Activated gamma-delta T cell treated with anti-CD3 and anti-CD28 coated beads, Interleukin-2, amount 50 U/mL, for 16 hours (primary cell): ENCODE data around the gene CBLN3.
"Not testable (repeated sequence)": the region's sequence is repeated elsewhere in the genome, so short reads cannot be mapped to it uniquely, and the experiment has no call there.

Experiments
- DNase-seq: peaks from one replicate; pipeline ENCODE4 v3.0.0-alpha.2; 2020; ENCODE audit warnings: low read depth

CBLN3 gene

DNA sequence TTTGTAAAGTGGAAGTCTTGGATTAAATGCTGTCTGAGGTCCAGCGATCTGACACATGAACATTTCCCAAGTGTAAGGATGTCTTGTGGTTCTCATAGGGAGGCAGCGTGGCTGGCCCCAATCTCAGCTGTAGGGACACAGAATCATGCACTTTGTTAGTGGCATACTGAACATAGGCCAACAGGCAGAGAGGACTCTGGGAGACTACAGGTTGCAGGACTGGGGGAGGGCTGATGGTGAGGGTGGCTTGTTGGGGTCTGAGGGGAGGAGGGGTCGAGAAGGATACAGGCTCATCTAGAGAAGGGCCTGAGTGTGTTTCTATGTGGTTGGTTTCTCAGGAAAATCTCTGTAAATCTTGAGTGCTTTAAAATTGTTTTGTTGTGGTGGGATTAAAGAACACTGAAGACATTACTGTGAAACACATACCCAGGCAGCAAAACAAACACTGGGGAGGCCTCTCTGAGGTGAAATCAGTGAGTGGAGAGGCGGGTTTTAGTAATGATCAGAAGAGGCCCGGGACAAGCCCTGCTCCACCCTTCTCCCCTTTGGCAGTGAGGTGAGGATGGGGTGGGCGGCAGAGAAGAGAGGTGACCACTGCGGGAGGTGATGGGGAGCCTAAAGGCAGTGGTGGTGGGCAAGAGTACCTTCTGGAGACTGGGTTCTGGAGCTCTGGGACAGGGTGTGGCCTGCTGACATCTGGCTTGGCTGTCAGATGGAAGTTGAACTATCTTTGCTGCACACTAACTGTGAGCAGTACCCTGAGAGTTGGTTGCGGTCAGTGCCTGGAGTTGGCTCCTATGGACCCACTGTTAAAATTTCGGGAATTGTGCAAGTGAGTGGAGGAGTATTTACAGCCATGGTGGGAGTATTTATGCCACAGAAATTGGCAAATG, 27.4 kb downstream of the CBLN3 start:
- no peak for DNase-seq

DNA sequence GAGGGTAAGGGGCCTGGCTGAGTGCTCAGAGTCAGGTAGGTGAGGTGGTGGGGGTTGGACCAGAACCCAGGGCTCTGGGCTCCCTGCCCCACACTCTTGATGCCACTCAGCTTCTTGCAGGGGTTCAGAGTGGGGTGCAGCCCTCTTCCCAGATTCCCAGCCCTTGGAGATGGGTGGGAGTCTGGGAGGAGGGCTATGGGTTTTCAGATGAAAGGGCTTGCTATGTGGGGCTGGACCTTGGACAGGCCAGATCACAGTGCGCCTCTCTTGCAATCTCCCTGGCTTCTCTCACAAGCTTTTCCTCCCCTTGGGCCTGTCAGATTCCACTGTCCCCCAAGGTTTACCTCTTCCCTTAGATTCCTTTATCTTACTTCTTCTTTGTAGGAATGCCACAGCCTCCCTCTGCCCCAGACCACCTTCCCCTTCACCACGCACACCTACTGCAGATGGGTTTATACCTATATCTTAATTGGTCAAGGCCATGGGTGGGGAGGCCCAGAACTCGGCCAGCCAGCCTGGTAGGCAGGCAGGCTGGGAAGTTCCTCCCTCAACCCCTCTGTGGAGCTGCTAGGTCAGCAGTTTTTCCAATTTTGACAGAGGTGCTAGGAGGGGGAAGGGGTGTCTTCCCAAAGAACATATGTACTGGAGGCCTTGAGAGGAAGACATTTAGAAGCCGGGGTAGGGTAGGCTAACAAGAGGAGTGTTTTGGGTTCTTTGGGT, 29.3 kb downstream of the CBLN3 start:
- no peak for DNase-seq

DNA sequence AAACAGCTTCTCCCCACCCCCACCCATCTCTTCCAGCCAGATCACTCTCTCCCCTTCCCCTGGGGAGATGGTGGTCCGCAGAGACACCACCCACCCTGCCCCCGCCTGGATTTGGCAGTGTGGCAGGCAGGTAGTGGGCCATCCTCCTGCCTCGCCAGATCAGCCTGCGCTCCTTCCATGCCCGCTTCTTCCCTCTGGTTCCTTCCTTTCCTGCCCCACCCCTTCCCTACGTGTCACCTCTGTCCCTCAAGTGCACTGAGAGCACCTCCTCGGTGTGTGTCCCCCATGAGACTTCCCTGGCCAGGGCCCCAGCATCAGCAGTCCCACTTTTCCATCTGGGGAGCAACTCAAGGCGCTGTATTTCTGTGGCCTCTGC, 30.0 kb downstream of the CBLN3 start:
- no peak for DNase-seq

DNA sequence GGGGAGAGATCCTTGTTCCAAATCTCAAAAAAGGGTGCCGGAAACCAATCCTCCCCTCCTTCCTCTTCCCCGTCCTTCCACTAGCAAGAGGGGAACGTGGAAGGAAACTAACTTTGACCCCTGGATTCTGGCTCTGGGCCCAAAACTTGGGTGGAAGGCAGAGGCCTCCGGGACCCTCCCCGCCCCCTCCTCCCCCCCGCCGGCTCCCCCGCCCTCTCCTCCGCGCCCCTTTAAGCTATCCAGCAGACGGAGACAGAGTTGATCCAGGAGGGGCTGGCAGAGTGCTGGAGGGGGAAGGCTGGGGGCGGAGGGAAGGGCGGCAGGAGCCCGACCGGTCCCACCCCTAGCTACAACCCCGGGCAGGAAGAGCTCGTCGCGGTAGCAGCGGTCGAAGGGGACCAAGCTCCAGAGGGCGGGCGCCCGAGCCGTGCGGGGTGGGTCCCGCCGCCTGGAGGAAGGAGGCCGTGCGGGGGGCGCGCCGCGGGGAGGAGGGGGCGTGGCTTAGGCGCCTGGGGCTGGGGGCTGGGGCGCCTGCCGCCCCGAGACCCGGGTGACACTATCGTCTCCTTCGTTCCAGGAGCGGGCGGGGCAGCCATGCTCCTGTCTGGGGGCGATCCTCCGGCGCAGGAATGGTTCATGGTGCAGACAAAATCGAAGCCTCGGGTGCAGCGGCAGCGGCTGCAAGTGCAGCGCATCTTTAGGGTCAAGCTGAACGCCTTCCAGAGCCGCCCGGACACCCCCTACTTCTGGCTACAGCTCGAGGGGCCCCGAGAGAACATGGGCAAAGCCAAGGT, 30.6 kb downstream of the CBLN3 start, which contains the start of gene NYNRIN:
Gene NYNRIN, plus strand, starts transcription at position 351 of the 794 bp plus-strand sequence. Its CDS starts 244 bp downstream, at position 595.
- no peak for DNase-seq

DNA sequence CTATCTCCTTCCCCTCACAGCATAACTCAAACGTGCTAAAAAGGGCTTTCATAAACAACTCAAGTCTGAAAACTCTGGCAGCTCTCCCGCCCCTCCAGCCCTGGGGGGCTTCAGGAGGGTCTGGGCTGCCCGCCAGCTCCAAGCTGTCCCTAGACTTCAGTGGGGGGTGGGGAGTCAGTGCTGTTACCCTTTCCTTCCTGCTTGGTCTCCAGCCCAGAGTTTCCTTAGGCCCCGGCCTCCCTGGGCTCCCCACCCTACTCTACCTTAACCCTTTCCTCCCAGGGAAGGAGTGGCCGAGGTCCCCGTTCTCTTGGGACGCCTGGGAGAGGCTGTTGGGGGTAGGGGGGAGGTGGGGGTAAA, 31.2 kb downstream of the CBLN3 start:
- DNase-seq = no peak

DNA sequence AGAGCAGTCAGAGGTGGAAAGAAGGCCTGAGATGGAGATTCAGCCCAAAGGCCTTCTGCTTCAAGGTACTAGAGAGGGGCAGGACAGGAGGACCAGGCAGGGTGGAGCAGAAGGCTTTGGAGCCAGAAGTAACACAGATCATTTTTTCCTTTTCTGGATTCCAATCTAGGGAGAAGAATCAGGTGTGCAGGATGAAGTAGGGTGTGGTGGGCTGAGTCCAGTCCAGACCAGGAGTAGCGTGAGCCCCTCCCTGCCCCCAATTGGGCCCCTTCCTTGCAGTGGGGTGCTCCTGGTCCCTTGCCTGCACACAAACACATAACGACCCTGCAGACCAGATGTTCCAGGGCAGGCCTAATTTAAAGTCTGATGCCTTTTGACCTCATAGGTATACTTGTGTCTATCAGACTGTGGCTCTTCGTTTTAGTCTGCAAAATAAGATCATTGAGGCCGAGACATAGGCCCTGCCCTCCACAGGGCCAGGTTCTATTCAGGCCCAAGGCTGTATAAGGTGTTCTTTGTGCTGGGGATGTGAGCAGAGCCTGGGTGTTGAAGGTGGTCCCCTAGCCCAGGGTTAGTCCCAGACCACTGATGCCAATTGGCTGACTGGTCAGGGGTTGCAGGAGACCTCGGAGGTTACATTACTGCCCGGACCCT, 31.7 kb downstream of the CBLN3 start:
- no peak for DNase-seq

DNA sequence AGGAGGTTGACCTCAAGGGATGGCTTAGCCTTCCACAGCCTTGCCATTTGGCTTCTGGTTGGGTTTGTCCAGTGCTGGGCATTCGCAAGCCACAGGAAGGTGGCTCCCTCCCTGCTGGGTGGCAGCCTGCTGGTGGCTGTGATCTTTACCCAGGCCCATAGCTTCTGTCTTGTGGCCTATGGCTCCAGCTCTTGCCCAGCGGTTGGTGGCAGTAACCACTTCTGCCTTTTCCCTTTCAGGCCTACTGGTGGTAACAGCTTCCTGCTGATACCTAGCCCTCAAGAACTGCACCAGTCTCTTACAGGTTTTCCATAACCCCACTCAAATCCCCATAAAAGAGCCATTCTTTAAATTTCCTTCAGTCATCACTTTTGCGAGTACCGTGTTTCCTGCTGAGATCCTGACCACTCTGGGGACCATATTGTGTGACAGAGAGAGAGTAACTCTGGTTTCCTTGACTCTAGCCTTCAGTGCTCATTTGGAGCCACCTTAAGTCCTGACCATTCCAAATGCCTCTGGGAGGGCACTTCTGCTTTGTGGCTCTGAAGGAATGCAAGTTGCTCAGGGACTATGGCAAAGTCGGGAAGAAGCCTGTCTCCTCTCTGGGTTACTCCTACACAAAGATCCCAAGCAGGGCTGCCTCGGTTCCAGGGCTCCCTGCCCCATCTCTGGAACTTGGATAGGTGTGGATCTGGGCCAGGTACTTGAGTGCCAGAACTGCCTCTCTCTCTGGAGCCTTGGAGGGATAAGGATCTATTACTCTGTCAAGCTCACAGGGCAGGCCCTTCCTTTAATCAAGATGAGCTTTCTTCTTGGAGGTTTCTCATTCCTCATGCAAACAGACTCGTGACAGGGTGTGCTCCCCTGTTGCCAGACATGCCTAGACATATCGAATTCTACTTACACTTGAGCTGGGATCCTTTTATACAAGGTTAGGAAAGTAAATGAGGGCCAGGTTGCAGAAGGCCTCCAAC, 33.6 kb downstream of the CBLN3 start:
- DNase-seq = no peak

DNA sequence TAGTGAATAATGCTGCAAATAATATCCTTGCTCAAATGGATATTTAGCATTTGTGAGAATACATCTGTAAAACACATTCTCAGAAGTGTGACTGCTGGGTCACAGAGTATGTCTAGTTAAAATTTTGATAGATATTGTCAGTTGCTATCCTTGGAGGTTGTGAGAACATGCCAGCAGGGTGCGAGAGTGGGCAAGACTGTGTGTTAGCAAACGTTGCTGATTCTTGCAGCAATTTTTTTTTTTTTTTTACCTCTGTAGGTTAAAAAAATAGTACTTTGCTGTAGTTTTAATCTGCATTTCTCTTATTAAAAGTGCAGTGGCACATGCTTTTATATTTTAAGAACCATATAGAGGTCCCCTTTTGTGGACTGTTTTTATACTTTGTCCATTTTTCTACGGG, 35.2 kb downstream of the CBLN3 start:
- no peak for DNase-seq

DNA sequence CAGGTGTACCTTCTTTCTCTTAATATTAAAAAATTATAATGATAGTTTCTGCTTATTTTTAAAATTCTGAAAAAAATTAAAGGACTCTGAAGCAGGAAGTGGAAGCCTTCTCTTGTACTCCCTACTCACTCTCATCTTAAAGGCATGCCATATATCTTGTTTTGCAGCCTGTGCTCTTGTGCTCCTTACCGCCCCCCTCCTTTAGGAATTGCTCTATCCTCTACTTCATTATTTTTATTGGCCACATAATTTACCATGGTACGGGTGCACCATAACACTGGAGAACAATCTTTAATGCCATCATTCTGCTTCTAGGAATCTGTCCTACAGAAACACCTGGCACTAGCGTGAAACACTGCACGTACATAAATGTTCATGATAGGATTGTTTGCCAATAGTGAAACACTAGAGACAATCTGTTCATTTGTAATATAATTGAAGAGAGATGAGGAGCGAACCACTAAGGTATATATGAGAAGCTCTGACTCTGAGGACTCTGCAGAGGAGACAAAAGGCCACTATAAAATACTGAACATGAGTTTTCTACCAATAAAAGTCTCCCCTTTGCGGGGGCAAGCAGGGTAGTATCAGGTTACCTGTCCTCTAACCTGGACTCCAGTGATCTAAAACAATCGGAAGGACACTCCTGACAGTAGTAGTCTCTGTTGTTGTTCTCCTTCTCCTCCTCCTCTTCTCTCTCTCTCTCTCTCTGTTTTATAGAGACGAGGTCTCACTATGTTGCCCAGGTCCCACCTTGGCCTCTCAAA, 37.0 kb downstream of the CBLN3 start:
- DNase-seq = no peak

DNA sequence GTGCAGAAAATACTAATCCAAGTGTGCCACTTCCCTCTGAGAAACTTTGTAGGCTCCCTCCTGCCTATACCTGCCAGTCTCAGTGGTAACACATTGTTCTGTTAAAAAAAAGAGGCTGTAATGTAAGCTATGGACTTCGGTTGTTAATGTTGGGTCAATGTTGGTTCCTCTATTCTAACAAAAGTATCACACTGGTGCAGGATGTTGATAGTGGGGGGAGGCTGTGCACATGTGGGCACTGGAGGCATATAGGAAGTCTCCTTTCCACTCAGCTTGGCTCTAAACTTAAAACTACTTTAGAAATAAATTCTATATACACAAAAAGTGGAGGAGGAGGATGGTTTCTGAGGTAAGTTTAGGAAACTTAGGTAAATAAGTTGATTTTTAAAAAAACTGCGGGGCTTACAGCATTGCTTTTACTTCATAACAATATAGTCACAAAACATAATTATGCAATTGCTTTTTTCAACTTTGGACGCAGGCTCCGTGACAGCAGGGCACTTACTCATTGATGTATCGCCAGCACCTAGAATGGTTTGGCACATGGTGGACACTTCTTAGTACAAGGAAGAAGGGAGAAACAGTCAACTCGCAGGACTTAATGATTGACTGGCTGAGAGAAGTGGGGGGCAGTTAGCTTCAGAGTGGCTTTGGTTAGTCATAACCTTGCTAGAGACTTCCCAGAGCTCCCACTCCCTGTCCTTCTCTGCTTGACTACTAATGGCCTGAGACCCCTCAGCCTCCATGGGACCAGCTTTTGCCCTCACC, 38.6 kb downstream of the CBLN3 start:
- DNase-seq = no peak

DNA sequence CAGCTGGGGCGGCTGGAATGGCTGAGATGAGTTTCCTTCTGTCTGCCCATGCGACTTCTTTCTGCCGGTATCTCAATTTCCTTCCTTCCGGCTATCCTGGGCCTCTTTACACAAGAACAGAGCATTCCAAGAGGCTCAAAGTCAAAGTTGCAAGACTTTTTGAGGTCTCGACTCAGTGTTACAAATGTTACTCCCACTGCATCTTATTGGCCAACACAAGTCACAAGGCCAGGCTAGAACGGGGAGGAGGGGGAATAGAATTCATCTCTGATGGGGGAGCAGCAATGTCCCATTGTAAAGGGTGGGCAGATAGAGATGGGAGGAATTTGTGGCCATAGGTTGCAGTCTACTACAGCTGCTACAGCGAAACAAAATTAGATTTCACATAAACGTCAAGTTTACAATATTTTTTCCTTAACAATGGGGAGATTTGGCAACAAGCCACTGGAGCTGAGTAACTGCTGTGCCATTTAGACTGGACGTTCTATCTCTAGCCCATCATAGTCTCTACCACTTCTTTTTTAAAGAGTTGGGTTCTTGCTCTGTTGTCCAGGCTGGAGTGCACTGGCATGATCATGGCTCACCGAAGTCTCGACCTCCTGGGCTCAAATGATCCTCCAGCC, 40.1 kb downstream of the CBLN3 start:
- DNase-seq = no peak

DNA sequence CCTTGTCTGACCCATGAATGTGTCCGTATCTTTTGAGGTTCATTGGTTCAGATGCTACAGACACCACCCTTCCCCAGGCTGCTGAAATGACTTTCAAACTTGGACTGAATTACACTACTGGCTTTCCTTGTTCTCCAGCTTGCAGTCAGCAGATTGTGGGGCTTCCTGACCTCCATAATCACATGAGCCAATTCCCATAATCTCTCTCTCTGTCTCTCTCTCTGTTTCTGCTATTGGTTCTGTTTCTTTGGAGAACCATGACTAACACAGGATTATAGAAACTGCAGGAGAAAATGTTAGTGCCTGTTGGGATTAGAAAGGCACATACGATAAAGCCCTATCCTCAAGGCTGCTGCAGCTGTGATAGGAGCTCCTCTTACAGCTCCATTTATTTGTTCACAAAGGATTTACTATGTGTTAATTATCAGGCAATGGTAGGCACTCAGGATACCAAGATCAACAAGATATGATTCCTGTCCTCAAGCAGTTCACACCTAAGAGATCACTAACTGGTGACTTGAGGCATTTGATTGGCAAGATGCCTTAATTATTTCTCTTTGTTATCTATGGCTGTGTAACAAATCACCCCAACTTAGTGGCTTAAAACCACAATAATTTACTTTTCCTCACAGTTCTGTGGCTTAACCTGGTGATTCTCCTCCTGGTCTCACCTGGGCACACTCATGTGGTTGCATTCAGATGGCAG, 40.8 kb downstream of the CBLN3 start:
- no peak for DNase-seq

DNA sequence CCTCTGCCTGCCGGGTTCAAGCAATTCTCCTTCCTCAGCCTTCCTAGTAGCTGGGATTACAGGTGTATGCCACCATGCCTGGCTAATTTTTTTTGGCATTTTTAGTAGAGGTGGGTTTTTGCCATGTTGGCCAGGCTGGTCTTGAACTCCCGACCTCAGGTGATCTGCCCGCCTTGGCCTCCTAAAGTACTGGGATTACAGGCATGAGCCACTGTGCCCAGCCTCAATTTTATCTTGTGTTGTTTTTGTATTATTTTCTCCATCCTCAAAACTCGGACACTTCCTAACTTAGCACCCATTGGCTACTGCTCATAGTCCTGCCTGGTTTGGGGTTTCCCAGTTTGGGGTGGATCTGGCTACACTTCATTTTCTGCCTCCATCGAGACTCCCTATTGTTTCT, 41.9 kb downstream of the CBLN3 start:
- not testable (repeated sequence) for DNase-seq

DNA sequence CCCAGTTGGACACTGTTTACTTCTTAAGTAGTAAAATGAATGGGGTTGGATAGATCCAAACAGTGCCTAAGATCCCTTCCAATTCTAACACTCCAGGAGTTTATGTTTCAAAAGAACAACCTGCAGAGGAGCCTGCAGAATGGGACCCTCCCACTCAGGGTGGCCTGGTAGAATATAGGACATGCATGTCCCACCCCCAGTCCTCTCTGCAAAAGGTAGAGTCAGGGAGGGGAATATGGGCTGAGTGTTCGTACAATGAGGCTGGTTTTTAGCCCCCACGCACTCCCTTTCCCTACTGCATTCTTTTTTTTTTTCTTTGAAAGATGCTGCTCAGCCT, 42.5 kb downstream of the CBLN3 start:
- DNase-seq = no peak

DNA sequence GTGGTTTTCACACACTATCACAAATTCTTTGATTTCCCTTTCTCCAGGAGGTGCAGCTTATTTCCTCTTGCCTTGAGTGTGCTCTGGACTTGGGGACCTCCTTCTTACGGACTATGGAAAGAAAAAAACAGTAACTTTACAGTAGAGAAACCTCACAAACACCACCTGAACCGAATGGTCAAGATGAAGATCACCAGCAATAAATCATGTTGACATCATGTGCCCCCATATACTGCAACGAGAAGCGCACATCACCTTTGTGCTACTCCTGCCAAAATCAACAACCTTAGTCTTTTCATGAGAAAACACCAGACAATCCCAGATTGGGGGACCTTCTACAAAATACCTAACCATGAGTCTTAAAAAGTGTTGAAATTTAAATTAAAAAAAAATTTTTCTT, 43.9 kb downstream of the CBLN3 start:
- no peak for DNase-seq

DNA sequence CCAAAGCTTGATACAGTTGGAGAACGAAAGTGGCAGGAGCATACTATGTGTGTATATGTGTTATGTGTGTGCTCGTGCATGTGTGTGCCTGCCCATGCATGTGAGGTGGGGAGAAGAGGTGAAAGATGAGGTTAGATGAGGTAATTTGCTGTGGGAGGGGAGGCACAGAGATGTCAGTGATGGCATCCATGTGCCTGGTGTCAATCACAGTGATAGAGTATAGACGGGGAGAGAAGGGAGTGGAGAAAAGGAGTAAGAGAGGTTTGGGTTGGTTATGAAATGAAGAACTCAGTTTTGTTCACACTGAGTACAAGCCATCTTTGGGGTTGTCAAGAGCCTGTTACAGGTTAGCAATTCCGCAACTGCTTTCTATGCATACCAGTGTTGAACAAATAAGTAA, 45.3 kb downstream of the CBLN3 start:
- no peak for DNase-seq

DNA sequence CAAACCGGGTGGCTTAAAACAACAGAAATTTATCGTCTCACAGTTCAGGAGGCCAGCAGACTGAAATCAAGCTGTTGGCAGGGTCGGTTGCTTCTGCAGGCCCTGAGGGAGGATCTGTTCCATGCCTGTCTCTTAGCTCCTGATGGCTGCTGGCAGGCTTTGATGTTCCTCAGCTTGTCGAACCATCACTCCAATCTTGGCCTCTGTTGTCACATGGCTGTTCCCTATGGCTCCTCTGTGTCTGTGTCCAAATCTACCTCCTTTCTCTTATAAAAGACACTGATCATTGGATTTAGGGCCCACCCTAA, 47.5 kb downstream of the CBLN3 start:
- DNase-seq = no peak

DNA sequence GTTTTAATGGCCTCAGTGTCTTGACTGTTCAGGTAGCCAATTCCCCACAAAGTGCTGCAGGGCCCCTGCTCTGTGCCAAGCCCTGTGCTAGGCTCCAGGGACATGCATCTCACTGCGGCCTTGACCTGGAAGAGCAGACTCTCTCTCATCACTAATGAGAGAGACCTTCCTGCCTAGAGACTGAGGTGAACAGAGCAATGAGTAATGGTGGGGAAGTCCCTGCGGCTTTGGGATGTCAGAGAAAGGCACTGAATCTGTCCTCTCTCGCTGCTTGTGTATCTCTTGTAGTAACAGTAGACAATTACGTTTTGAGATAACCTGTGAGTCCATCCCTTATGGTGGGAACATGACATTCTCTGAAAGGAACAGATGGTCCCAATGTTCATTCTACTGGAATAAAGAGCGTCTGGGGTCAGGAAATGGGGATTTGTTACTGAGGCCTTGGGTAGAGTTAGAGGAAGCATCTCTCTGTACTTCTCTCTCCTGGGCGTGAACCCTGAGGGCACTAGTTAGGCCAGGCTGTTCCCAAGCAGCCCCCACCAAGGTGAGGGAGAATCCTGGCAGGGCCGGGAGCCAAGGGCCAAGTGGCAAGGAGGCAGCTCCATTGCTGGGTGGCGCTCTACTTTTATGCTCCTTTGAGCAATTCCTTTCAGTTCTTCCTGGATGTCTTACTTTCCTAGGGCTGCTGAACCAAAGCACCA, 48.0 kb downstream of the CBLN3 start:
- no peak for DNase-seq
